ENCODE results near the gene KCNAB1.
A peak's percentile ranks its signal among the peaks of the same experiment; 100 is the strongest.

The KCNAB1 gene

GRCh38 chr3:156332304-156332703, 211.9 kb downstream of the KCNAB1 start:
- ChIA-PET CTCF (no interaction called here), POLR2A (ENCODE audit: low non-redundant PET) (no interaction called here)
- TF ChIP-seq CTCF (conservative IDR thresholded peaks at IDR 0.05; ENCODE audit: low read depth), result no peak
- no peak for DNase-seq (ENCODE audit: low spot score)
- no peak overlapping the region for H3K27ac ChIP-seq

GRCh38 chr3:156334841-156335545, 214.6 kb downstream of the KCNAB1 start:
- ChIA-PET POLR2A (ENCODE audit: low non-redundant PET) (no interaction called here), CTCF (no interaction called here)
- TF ChIP-seq CTCF (conservative IDR thresholded peaks at IDR 0.05; ENCODE audit: low read depth), result no peak
- H3K27ac ChIP-seq, result no peak overlapping the region
- peak; percentile 11 for DNase-seq (ENCODE audit: low spot score)

- no peak overlapping the region for H3K27ac ChIP-seq
- ChIA-PET POLR2A (ENCODE audit: low non-redundant PET) (no interaction called here), CTCF (no interaction called here)
- DNase-seq (ENCODE audit: low spot score), result no peak
- no peak for TF ChIP-seq CTCF (conservative IDR thresholded peaks at IDR 0.05; ENCODE audit: low read depth)
These were observed 219.1 kb downstream of the KCNAB1 start for GRCh38 chr3:156339491-156339890.

- ChIA-PET POLR2A (ENCODE audit: low non-redundant PET) (no interaction called here), CTCF (no interaction called here)
- no peak for TF ChIP-seq CTCF (conservative IDR thresholded peaks at IDR 0.05; ENCODE audit: low read depth)
- no peak for DNase-seq (ENCODE audit: low spot score)
- no peak overlapping the region for H3K27ac ChIP-seq
These were observed 221.0 kb downstream of the KCNAB1 start for GRCh38 chr3:156341332-156341731.

- CTCF ChIA-PET, result interaction anchor here (0.6 kb wide), 1 partner anchor 169 kb away, joined by 5 read pairs; no protein-coding TSS in a partner anchor
- DNase-seq (ENCODE audit: low spot score), result no peak
- POLR2A ChIA-PET (ENCODE audit: low non-redundant PET), result no interaction called here
- TF ChIP-seq CTCF (conservative IDR thresholded peaks at IDR 0.05; ENCODE audit: low read depth), result no peak
- H3K27ac ChIP-seq, result no peak overlapping the region
These were observed 221.5 kb downstream of the KCNAB1 start for GRCh38 chr3:156341831-156342416.

GRCh38 chr3:156344215-156344614, 223.8 kb downstream of the KCNAB1 start:
- TF ChIP-seq CTCF (conservative IDR thresholded peaks at IDR 0.05; ENCODE audit: low read depth), result no peak
- ChIA-PET CTCF (no interaction called here), POLR2A (ENCODE audit: low non-redundant PET) (no interaction called here)
- no peak overlapping the region for H3K27ac ChIP-seq
- no peak for DNase-seq (ENCODE audit: low spot score)

All from RWPE1 (cell line).